HG03558 (cell line): ENCODE data around the gene PCDH9.

ENCODE experiments used
- ATAC-seq: cut with Tn5 transposase; IDR thresholded peaks from one replicate; pipeline ENCODE4 v1.9.1; 2021; ENCODE audit warnings: moderate number of reproducible peaks; ENCODE audit not compliant: unreplicated experiment; ENCODE audit errors: extremely low read depth

PCDH9 gene

GRCh38 chr13:66446413-66446812 is 783.7 kb downstream of the PCDH9 start:
- ATAC-seq, result no peak

GRCh38 chr13:66443926-66444325 is 786.2 kb downstream of the PCDH9 start:
- ATAC-seq, result no peak

GRCh38 chr13:66440938-66441337 is 789.2 kb downstream of the PCDH9 start:
- no peak for ATAC-seq

- no peak for ATAC-seq
These were observed 799.4 kb downstream of the PCDH9 start for GRCh38 chr13:66430728-66431127.

GRCh38 chr13:66430269-66430668 is 799.9 kb downstream of the PCDH9 start:
- ATAC-seq, result no peak

- ATAC-seq, result no peak
These were observed 801.0 kb downstream of the PCDH9 start for GRCh38 chr13:66429156-66429555.

GRCh38 chr13:66427458-66427861 is 802.7 kb downstream of the PCDH9 start:
- no peak for ATAC-seq

- ATAC-seq, result no peak
These were observed 804.4 kb downstream of the PCDH9 start for GRCh38 chr13:66425741-66426140.

GRCh38 chr13:66424422-66424821 is 805.7 kb downstream of the PCDH9 start:
- no peak for ATAC-seq

- ATAC-seq, result no peak
These were observed 814.7 kb downstream of the PCDH9 start for GRCh38 chr13:66415444-66415843.

- ATAC-seq, result no peak
These were observed 815.9 kb downstream of the PCDH9 start for GRCh38 chr13:66414066-66414800.

GRCh38 chr13:66410314-66410713 is 819.8 kb downstream of the PCDH9 start:
- ATAC-seq, result no peak

GRCh38 chr13:66409542-66409941 is 820.6 kb downstream of the PCDH9 start:
- ATAC-seq, result no peak

GRCh38 chr13:66407128-66407527 is 823.0 kb downstream of the PCDH9 start:
- no peak for ATAC-seq

- no peak for ATAC-seq
These were observed 824.0 kb downstream of the PCDH9 start for GRCh38 chr13:66405908-66406802.

GRCh38 chr13:66402546-66402945 is 827.6 kb downstream of the PCDH9 start:
- ATAC-seq, result no peak

GRCh38 chr13:66402066-66402465 is 828.1 kb downstream of the PCDH9 start:
- no peak for ATAC-seq

GRCh38 chr13:66400292-66400691 is 829.8 kb downstream of the PCDH9 start:
- no peak for ATAC-seq

GRCh38 chr13:66399873-66400272 is 830.3 kb downstream of the PCDH9 start:
- no peak for ATAC-seq

- ATAC-seq, result no peak
These were observed 833.0 kb downstream of the PCDH9 start for GRCh38 chr13:66397133-66397532.

- ATAC-seq, result no peak
These were observed 838.8 kb downstream of the PCDH9 start for GRCh38 chr13:66391322-66391721.
